NT2/D1 (cell line): ENCODE data around the gene DISC1.

ENCODE experiments used
- SUZ12 ChIP-seq: IDR thresholded peaks from 2 replicates; pipeline ENCODE4 v1.6.1; 2011; ENCODE audit not compliant: insufficient read length, insufficient read depth; ENCODE audit errors: extremely low read depth
- YY1 ChIP-seq: IDR thresholded peaks from 2 replicates; pipeline ENCODE4 v1.6.1; 2011; ENCODE audit not compliant: insufficient read length, insufficient read depth
- ZNF274 ChIP-seq: IDR thresholded peaks from 2 replicates; pipeline ENCODE4 v1.6.1; 2011; ENCODE audit warnings: mild to moderate bottlenecking, low read depth, low read length

- TF ChIP-seq ZNF274 (no peak), SUZ12 (no peak), YY1 (no peak)
These were observed 307.4 kb downstream of the DISC1 start for GRCh38 chr1:231933711-231934626.
